GM19328 (cell line): Measurements from ENCODE around the gene LZIC.
"Not testable (repeated sequence)": the region's sequence is repeated elsewhere in the genome, so short reads cannot be mapped to it uniquely, and the experiment has no call there.

ENCODE experiments used
- ATAC-seq: cut with Tn5 transposase; IDR thresholded peaks from one replicate; pipeline ENCODE4 v1.9.1; 2021; ENCODE audit warnings: mild to moderate bottlenecking, moderate library complexity; ENCODE audit not compliant: unreplicated experiment

Gene LZIC

GRCh38 chr1:9942939-9943788, at the start of gene LZIC, which contains the start of gene NMNAT1:
Gene LZIC (minus strand): TSS chr1:9943391. CDS start chr1:9936619, 6,772 bp downstream.
Gene NMNAT1 (plus strand): TSS chr1:9943475. CDS start chr1:9972074, 28,599 bp downstream.
- peak; percentile 90 for ATAC-seq

DNA sequence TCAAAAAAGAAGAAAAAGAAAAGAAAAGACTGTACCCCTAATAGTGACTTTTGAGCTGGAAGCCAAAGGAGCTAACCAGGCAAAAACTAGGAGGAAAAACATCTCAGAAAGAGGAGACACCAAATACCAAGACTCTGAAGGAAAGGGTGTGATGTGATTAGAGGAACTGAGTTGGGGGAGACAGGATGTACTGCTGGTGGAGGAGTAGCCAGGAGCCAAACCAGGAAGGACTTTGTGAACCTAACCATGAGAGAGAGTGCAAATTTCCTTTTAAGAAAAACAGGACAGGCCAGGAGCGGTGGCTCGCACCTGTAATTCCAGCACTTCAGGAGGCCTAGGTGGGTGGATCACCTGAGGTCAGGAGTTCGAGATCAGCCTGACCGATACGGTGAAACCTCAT, 49.7 kb upstream of the LZIC start:
- no peak for ATAC-seq

DNA sequence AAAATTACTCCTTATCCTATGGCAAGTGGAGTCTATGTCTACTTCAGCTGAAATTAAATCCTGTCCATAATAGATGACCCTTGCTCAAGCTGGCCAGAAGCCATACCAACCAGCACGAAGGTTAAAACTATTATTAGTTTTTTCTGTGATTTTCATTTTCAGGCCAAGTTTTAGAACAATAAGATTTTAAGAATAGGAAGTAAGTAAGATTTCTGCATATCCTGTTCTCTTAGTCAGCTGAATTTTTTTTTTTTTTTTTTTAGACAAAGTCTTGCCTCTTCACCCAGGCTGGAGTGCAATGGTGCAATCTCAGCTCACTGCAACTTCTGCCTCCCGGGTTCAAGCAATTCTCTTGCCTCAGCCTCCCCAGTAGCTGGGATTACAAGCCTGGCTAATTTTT, 47.8 kb upstream of the LZIC start:
- ATAC-seq: no peak

DNA sequence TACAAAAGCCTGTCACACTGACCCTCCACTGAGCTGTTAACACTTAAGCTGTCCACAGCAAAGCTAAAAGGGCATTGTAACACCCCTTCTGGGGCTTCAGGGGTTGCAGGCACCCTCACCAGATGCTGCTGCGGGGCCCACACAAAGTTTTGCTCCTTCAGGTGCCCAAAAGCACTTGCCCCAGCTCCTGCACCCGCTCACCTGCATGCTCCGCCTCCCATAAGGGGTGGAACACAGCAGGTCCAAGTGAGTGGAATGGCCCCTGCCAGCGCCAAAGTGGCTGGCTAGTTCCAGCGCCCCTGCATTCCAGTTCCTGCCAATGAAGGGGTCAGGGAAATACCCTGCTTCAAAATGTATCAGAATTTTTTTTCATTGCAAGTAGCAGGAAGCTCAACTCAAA, 46.6 kb upstream of the LZIC start:
- ATAC-seq: no peak

DNA sequence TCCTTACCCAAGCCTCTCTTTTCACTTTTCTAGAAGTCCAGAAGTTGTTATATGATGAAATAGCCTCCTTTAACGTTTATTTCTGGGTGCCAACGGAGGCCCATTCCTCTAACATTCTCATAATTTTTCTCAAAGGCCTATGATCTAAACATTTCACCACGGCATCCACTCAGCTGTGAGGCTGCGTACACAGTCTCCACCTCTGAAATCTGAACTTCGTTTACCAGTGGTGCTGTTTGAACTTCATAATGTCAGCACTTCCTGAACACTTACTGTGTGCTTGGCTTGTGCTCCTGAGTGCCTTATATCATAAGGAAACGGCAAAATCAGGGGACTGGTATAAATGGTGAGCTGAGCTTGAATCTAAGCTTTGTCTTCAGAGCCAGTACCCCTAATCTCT, 41.8 kb upstream of the LZIC start:
- no peak for ATAC-seq

GRCh38 chr1:9984253-9984652, 41.1 kb upstream of the LZIC start:
- no peak for ATAC-seq

DNA sequence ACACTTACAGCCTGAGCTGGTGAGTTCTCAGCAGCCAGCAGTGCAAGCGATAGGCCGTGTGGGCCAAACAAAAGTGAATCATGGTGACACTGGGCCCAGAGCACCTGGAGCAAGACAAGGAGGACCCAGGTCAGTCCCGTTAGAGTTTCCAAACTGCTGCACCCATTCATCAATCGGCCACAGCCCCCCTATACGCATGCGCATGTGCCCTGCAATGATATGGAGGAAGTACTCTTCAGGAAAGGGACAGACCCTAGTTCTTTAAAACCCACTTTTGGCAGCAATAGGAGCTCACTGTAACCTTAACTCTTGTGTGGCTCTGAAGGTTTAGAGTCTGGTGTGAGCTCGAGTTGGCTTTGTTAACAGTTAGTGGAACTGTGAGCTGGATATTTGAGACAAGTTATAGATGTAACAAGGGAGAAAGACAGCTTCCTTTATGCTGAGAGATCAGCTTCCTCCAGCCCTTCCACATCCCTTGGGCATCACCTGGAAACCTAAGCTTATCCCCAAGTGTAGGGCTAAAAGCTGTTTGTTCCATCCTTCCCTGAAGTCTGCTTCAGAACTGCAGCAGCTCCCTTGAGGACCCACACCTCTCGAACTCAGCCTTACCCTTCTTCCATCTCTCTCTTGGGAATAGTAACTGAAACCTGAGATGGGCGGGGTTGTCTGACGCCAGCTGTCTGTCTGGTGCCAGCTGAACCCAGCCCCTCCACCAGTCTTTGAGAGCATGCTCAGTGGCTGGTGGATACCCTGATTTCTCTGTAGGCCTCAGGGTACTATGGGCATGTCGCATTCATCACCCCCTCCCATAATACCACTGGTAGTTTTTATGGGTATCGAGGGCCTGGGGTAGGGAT, 17.7 kb upstream of the LZIC start:
- ATAC-seq: no peak

DNA sequence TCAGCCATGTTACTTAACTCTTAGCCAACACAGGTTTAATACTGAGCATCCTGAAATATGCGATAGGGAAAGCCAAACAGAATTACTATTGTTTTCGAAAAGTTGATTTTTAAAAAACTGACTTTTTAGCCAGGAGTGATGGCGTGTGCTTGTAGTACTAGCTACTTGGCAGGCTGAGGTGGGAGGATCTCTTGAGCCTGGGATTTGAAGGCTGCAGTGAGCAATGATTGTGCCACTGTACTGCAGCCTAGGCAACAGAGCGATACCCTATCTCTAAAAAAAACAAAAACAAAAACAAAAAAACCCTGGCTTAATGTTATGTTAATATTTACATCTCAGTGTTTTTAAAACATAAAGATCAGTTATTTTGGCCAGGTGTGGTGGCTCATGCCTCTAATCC, 16.8 kb upstream of the LZIC start:
- ATAC-seq: no peak

GRCh38 chr1:9957726-9958125, 14.5 kb upstream of the LZIC start:
- ATAC-seq: no peak

GRCh38 chr1:9946315-9946714, 3.1 kb upstream of the LZIC start:
- no peak for ATAC-seq

GRCh38 chr1:9942399-9942938, 722 bp downstream of the LZIC start:
- ATAC-seq: no peak

DNA sequence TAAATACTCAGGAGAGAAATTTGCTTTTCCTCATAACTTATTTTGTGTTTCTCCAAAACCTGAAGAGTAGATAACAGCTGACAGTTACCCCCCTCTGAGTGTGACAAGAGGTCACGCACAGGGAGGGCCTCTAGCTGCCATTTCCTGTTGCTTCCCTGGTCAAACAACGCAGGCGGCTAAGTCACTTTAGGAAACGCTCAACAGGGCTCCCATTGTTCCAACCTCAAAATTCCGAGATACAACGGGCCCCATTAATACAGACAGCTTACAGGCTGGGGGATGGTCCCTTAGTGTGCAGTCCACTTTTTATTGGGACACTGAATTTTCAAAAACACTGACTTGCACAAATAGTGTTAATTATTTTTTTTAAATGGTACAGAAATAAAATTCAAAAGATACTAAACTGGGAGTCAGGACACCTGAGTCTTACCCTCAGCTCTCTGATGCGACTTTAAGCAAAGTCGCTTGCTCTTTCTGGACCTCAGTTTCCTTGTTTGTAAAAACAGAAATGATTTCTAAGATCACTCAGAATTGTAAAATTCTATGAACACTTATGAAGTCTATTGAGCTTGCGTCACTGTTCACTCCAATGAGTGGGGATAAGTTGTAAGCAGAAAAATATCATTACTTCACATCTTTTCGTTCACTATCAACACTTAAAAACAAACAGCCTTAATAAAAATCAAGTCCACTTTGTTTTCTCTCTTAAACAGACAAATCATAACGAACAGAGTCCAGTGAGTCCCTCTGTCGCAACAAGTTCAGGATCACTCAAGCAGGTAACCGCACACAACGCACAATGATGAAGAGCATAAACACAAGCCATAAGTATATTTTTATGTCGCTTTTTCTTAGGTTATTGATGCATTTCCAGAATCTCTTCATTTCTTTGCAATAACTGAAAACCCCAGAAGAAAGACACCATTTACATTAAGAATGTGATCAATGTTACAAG, 13.5 kb downstream of the LZIC start:
- ATAC-seq: no peak

GRCh38 chr1:9927259-9927658, 15.9 kb downstream of the LZIC start:
- ATAC-seq: no peak

- ATAC-seq: no peak
These were observed 20.8 kb downstream of the LZIC start for GRCh38 chr1:9922342-9922741.

- ATAC-seq: no peak
These were observed 22.6 kb downstream of the LZIC start for GRCh38 chr1:9920606-9921005.

- ATAC-seq: no peak
These were observed 25.3 kb downstream of the LZIC start for GRCh38 chr1:9917901-9918300.

DNA sequence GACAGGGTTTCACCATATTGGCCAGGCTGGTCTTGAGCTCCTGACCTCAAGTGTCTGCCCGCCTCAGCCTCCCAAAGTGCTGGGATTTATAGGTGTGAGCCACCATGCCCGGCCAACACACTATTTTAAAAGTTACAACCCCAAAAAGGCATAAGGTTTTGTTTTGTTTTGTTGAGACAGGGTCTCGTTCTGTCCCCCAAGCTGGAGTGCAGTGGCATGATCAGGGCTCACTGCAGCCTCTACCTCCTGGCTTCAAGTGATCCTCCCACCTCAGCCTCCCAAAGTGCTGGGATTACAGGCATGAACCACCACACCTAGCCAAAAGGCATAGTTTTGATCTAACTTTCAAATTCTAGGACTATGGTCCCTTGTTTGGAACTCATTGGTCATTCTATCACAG, 25.7 kb downstream of the LZIC start:
- ATAC-seq: not testable (repeated sequence)

- no peak for ATAC-seq
These were observed 26.7 kb downstream of the LZIC start for GRCh38 chr1:9916452-9916851.

DNA sequence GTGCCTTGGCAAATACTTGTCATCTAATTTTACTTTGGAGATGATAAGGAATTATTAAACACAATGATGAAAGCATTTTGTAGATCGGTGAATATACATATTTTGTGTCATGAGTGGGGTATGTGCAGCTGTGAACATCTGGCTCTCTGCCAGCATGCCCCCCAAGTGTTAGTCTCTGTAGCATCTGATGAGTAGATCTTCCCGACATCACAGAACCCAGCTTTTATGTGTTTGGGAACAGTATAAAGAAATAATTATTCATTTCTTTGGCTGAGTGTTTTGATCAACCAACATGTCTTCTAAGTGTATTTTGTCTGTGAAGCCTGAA, 28.6 kb downstream of the LZIC start:
- no peak for ATAC-seq

DNA sequence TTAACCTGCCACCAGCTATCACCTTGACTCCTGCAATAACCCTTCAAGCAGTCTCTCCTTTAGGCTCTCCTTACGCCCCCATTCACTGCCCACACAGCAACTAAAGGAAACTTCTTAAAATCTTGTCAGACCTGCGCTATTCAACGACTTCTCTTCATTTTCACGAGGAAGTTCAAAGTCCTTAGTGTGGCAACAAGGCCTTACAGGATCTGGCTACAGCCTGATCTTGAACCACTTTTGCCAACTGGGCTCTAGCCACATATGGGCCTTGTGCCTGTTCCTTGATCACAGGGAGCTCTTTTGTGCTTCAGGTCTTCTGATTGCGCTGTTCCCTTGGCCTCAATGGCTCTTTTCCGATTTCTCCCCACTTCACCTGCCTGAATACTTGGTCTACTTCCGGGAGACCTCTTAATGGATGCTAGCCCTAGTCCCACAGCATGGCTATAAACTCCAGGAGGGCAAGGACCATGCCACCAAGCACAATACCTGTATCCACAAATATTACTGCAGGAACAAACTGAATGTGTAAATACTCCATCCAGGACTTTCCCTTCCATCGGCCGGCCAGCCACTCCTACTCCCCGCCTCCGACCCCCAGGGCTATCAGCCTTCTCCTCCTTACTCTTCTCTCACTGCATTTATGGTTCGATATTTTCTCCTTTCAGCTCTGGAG, 30.8 kb downstream of the LZIC start:
- no peak for ATAC-seq
